Panc1 (cell line): ENCODE data around the gene RALGAPB. TPM values are rescaled to one million over a fixed set of nuclear protein-coding genes. Genes with fewer than 3 reads are reported as not detected.

Source experiments
- ATAC-seq: fragments of 200-7000 bp; cut with Tn5 transposase; 2 replicates; pipeline ENCODE4 v1.9.1; 2020; ENCODE audit warnings: mild to moderate bottlenecking, moderate library complexity
- BruUV-seq: library from RNA; stranded (reverse); fragments of 400-500 nt; replicated peaks from 2 replicates; lab custom pipeline; 2021; lab: Mats Ljungman, UMichigan
- CTCF ChIA-PET: fragments of 300-600 bp; sonication (Branson Sonifier 250); formaldehyde crosslinking; loops from one replicate; lab custom pipeline; 2022; ENCODE audit warnings: antibody characterized with exemption; lab: Charles Lee
- POLR2A ChIA-PET: fragments of 300-600 bp; sonication (Branson Sonifier 250); formaldehyde crosslinking; loops from one replicate; lab custom pipeline; 2022; ENCODE audit warnings: antibody characterized with exemption; lab: Charles Lee
- DNase-seq: peaks from one replicate; pipeline ENCODE4 v3.0.0-alpha.2; 2010; ENCODE audit warnings: low read depth, low spot score
- H3K27ac ChIP-seq: 2 replicates; pipeline ENCODE4 v1.5.1; 2011; ENCODE audit warnings: mild to moderate bottlenecking, low read length, inconsistent platforms
- H3K27me3 ChIP-seq: fragments of 200-500 bp; sonication (Bioruptor generic); 2 replicates; pipeline ENCODE4 v1.6.0; 2014; ENCODE audit warnings: low read length, inconsistent platforms; ENCODE audit not compliant: control insufficient read depth, insufficient read depth
- H3K36me3 ChIP-seq: fragments of 200-500 bp; sonication (Bioruptor generic); 2 replicates; pipeline ENCODE4 v1.5.1; 2014; ENCODE audit warnings: inconsistent platforms, mild to moderate bottlenecking, low read length, moderate library complexity; ENCODE audit not compliant: control insufficient read depth, insufficient read depth
- H3K4me1 ChIP-seq: 2 replicates; pipeline ENCODE4 v1.5.1; 2011; ENCODE audit warnings: inconsistent platforms, mild to moderate bottlenecking, low read length, moderate library complexity; ENCODE audit not compliant: control insufficient read depth, insufficient read depth
- H3K4me3 ChIP-seq, 2 experiments: 2 replicates each; pipeline ENCODE4 v1.5.1; 2011 to 2012; ENCODE audit warnings: low read depth in 2 of 2, low read length in 2 of 2, mild to moderate bottlenecking in 2 of 2, inconsistent platforms in 1 of 2, moderate library complexity in 1 of 2
- H3K9me3 ChIP-seq: fragments of 200-500 bp; sonication (Bioruptor generic); 2 replicates; pipeline ENCODE4 v1.5.1; 2014; ENCODE audit warnings: low read depth, mild to moderate bottlenecking, inconsistent platforms, low read length, moderate library complexity; ENCODE audit not compliant: control insufficient read depth, insufficient read depth
- POLR2AphosphoS5 ChIP-seq: IDR thresholded peaks from 2 replicates; pipeline ENCODE4 v1.6.1; 2012; ENCODE audit warnings: mild to moderate bottlenecking, low read depth, low read length, moderate library complexity
- SIN3A ChIP-seq: IDR thresholded peaks from 2 replicates; pipeline ENCODE4 v1.6.1; 2012; ENCODE audit warnings: low read depth, mild to moderate bottlenecking, low read length, moderate library complexity, borderline replicate concordance; ENCODE audit not compliant: insufficient read depth
- TCF7L2 ChIP-seq: IDR thresholded peaks from 2 replicates; pipeline ENCODE4 v1.6.1; 2011; ENCODE audit warnings: mild to moderate bottlenecking, low read depth, low read length, inconsistent platforms
- in situ Hi-C: cut with HindIII; loops from 2 replicates; pipeline ENCODE4 v1.10.0; 2016; ENCODE audit warnings: low sequenced_read_pairs, low pct_unique_long_range_greater_than_20kb
- intact Hi-C: fragments of 100-400 bp; cut with micrococcal nuclease; formaldehyde crosslinking; loops from one replicate; pipeline ENCODE4 v1.10.0; 2022; ENCODE audit not compliant: unreplicated experiment
- total RNA-seq: library from RNA; stranded (reverse); gene quantifications from one replicate; pipeline ENCODE4 v1.2.1, GENCODE V29; 2021; ENCODE audit not compliant: unreplicated experiment
- TF ChIP-seq, protein P1 (sequence below): fragments of 450-650 bp; IDR thresholded peaks from 2 replicates; pipeline ENCODE4 v1.5.1; 2017; ENCODE audit warnings: mild to moderate bottlenecking
- TF ChIP-seq, protein P2 (sequence below), 2 experiments: IDR thresholded peaks; 2 replicates each; pipeline ENCODE4 v1.6.1; 2011 to 2012; ENCODE audit warnings: low read depth in 2 of 2, control low read depth in 1 of 2, low read length in 1 of 2, mild to moderate bottlenecking in 1 of 2, moderate library complexity in 1 of 2; ENCODE audit not compliant: insufficient read depth in 1 of 2

RALGAPB gene
- total RNA-seq, 1 experiment from 2014 or later: 33.1 TPM

DNA sequence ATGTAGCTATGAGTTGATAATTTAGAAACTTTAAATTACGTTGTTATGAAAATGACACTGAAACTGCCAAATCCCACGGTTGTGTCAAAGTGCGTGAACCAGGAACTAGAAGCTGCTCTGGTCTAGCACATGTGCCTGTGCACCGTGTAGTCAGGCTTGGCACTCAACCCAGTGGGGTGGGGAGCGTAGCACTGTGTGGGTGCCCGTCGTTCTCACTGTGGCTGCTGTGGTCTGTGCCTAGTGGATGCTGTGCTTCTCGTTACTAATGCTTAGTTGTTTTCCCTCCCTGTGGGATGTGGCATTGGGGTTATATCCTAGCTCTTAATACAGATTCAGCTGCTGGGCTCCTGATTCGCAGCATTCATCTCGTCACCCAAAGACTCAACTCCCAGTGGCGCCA, 62.1 kb downstream of the RALGAPB start:
- intact Hi-C loops: no loop called here
- POLR2A ChIA-PET: no interaction called here

DNA sequence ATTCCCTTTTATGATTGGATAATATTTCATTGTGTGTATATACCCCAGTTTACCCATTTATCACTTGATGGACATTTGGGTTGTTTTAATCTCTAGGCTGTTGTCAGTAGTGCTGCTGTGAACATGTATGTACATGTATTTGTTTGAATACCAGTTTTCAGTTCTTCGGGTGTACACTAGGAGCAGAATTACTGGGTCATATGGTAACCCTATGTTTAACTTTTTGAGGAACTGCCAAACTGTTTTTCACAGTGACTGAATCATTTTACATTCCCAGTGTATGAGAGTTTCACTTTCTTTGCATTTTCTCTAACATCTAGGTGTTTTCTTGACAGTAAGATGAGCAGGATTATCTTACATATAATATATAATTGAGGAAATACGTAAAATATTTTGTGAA, 63.7 kb downstream of the RALGAPB start:
- no peak for TF ChIP-seq TCF7L2
- TF ChIP-seq, protein P1, sequence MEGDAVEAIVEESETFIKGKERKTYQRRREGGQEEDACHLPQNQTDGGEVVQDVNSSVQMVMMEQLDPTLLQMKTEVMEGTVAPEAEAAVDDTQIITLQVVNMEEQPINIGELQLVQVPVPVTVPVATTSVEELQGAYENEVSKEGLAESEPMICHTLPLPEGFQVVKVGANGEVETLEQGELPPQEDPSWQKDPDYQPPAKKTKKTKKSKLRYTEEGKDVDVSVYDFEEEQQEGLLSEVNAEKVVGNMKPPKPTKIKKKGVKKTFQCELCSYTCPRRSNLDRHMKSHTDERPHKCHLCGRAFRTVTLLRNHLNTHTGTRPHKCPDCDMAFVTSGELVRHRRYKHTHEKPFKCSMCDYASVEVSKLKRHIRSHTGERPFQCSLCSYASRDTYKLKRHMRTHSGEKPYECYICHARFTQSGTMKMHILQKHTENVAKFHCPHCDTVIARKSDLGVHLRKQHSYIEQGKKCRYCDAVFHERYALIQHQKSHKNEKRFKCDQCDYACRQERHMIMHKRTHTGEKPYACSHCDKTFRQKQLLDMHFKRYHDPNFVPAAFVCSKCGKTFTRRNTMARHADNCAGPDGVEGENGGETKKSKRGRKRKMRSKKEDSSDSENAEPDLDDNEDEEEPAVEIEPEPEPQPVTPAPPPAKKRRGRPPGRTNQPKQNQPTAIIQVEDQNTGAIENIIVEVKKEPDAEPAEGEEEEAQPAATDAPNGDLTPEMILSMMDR: no peak
- no peak for TF ChIP-seq POLR2AphosphoS5
- TF ChIP-seq, protein P2, sequence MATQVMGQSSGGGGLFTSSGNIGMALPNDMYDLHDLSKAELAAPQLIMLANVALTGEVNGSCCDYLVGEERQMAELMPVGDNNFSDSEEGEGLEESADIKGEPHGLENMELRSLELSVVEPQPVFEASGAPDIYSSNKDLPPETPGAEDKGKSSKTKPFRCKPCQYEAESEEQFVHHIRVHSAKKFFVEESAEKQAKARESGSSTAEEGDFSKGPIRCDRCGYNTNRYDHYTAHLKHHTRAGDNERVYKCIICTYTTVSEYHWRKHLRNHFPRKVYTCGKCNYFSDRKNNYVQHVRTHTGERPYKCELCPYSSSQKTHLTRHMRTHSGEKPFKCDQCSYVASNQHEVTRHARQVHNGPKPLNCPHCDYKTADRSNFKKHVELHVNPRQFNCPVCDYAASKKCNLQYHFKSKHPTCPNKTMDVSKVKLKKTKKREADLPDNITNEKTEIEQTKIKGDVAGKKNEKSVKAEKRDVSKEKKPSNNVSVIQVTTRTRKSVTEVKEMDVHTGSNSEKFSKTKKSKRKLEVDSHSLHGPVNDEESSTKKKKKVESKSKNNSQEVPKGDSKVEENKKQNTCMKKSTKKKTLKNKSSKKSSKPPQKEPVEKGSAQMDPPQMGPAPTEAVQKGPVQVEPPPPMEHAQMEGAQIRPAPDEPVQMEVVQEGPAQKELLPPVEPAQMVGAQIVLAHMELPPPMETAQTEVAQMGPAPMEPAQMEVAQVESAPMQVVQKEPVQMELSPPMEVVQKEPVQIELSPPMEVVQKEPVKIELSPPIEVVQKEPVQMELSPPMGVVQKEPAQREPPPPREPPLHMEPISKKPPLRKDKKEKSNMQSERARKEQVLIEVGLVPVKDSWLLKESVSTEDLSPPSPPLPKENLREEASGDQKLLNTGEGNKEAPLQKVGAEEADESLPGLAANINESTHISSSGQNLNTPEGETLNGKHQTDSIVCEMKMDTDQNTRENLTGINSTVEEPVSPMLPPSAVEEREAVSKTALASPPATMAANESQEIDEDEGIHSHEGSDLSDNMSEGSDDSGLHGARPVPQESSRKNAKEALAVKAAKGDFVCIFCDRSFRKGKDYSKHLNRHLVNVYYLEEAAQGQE (IDR thresholded peaks at IDR 0.05; ENCODE audit: insufficient read depth in 1 of 2, low read depth in 2 of 2, low read length in 1 of 2): no peak
- TF ChIP-seq SIN3A: no peak
- BruUV-seq: no TSS peak
- DNase-seq: no peak
- in situ Hi-C loops: no loop called here
- Histone ChIP-seq H3K27me3 (no peaks in the 10 kb centered on the region), H3K27ac (no peak overlapping the region), H3K4me1 (no peaks in the 10 kb centered on the region), H3K9me3 (no peaks in the 10 kb centered on the region), H3K4me3 (no peak overlapping the region), H3K36me3 (peaks cover 26% of the 10 kb centered on the region)
- intact Hi-C loops: no loop called here
- ChIA-PET CTCF (no interaction called here), POLR2A (no interaction called here)
- no peak for ATAC-seq

More for the DNA sequence above, 62.1 kb downstream of the RALGAPB start:
- DNase-seq (no peak), ATAC-seq (no peak)
- CTCF ChIA-PET: no interaction called here
- in situ Hi-C loops: no loop called here
- H3K27ac ChIP-seq: no peak overlapping the region
- no peaks in the 10 kb centered on the region for H3K9me3 ChIP-seq
- no TSS peak for BruUV-seq
- peaks cover 16% of the 10 kb centered on the region for H3K36me3 ChIP-seq
- TF ChIP-seq TCF7L2: no peak
- TF ChIP-seq, protein P1: no peak
- TF ChIP-seq, protein P2 (IDR thresholded peaks at IDR 0.05; ENCODE audit: insufficient read depth in 1 of 2, low read depth in 2 of 2, low read length in 1 of 2): no peak
- TF ChIP-seq POLR2AphosphoS5: no peak
- TF ChIP-seq SIN3A: no peak
- no peaks in the 10 kb centered on the region for H3K27me3 ChIP-seq
- no peaks in the 10 kb centered on the region for H3K4me1 ChIP-seq
- H3K4me3 ChIP-seq: no peak overlapping the region
